GM20000 (cell line): Measurements from ENCODE around the gene TSFM.
"Not testable (repeated sequence)": the region's sequence is repeated elsewhere in the genome, so short reads cannot be mapped to it uniquely, and the experiment has no call there.

Source experiments
- DNase-seq: peaks from one replicate; pipeline ENCODE4 v3.0.0; 2012; ENCODE audit warnings: low spot score
- TF ChIP-seq, protein P1 (sequence below): IDR thresholded peaks from 2 replicates; pipeline ENCODE4 v1.5.1; 2012; ENCODE audit warnings: mild to moderate bottlenecking, control low read depth; ENCODE audit errors: extremely low read depth, missing control alignments

The TSFM gene

DNA sequence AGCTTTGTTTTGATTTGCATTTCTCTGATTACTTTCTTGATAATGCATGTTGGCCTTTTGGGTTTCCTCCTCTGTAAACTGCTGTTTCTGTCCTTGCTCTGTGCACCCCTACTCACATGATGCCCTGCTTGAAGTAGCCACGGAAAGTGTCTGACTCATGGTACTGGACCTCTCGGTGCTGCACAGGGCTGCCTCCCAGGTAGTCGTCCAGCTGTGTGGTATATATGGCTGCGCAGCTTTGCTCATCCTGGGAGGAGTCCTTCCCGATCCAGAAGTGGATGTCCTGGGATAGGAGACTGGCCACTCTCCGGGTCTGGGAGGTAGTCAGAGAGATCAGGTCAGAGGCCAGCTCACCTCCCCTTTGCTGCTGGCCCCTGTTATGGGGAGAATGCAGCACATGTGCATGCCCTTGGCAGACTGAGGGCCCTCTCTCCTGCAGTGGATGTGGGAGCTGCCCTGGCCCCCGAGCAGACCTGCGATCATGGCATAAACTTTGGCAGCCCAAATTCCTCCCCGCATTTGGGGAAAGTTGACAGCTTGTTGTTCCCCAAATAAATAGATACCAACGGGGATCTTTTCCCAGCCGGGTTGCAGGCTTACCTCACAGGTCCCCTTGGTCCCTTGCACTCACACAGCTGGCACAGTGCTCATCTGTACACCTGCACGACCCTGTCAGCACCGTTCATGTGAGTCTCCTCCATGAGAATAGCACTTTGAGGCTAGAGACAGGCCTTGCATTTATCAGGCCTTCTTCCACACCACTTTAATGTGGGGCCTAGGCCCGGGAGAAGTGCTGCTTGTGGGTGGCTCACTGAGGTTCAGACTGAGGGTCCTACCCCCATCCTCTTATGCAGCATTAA lies 30.8 kb downstream of the TSFM start:
- DNase-seq: no peak
- TF ChIP-seq, protein P1, sequence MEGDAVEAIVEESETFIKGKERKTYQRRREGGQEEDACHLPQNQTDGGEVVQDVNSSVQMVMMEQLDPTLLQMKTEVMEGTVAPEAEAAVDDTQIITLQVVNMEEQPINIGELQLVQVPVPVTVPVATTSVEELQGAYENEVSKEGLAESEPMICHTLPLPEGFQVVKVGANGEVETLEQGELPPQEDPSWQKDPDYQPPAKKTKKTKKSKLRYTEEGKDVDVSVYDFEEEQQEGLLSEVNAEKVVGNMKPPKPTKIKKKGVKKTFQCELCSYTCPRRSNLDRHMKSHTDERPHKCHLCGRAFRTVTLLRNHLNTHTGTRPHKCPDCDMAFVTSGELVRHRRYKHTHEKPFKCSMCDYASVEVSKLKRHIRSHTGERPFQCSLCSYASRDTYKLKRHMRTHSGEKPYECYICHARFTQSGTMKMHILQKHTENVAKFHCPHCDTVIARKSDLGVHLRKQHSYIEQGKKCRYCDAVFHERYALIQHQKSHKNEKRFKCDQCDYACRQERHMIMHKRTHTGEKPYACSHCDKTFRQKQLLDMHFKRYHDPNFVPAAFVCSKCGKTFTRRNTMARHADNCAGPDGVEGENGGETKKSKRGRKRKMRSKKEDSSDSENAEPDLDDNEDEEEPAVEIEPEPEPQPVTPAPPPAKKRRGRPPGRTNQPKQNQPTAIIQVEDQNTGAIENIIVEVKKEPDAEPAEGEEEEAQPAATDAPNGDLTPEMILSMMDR: no peak

DNA sequence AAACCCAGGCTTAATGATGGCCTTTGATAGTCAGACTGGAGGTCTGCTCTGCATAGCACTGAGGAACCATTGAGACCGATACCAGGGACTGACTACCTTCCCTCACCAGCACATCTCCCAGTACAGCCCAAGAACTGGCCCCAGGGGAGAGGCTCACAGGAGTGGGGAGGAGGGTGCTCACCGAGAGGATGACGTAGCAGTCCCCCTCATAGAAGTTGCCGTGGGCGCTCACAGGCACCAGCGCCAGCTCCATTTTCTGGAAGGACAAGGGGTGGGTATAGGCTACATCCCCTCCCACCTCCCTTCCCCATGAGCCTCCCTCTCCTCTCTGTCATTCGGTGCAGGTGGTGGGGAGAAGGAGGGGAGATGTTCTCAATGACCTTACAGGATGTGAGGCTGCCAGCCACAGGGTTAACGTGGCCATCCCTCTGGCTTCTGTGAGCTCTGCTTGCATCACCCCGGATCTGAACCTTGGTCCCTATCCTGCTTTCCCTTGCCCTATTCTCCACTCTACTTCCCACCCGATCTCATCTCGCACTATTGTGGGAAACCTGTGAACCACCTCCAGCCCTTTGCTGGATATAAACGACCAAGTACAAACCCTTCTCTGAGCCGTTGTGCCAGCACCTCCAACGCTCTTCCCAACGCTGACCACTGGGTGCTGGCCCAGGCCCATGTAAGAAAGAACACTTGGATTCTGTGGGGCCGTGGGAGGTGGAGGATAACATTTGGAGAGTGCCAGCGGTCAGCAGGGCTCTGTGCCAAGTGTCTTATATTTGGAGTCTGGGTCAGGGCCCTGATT lies 31.6 kb downstream of the TSFM start:
- TF ChIP-seq, protein P1: no peak
- DNase-seq: no peak

DNA sequence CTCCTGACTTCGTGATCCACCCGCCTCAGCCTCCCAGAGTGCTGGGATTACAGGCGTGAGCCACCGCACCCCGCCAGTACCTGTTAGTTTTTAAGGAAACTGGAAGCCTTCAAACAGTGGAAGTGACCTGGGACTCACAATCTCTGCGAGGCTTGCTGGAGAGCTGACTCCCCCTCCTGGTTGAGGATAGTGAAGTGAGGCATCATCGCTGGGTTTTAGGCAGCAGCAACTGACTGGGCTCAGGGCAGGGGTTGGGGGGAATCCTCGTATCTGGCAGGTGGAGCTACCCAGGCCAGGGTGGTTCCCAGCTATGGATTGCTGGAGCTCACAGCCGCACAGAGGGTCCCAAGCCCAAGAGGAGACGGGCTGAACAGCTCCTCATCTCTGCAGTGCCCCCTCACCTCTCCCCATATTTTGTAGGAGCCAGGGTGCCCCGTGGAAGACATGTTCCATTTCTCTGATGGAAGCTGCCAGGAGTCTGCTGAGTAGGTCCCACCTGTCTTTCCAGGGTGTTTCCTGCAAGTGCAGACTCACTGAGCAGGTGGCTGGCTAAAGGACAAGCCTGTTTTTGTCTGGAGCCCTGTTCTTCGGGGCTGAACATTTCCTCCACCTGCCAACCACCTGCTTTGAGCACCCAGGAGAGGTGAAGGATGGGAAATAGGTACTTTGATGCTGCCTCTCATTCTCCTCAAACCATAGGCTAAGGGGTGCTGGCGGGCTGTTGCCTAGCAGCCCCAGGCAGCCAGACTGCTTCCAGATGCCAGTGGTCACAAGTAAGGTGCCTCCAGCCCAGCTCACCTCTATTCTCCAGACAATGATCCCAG lies 32.8 kb downstream of the TSFM start:
- TF ChIP-seq, protein P1: no peak
- DNase-seq: no peak

DNA sequence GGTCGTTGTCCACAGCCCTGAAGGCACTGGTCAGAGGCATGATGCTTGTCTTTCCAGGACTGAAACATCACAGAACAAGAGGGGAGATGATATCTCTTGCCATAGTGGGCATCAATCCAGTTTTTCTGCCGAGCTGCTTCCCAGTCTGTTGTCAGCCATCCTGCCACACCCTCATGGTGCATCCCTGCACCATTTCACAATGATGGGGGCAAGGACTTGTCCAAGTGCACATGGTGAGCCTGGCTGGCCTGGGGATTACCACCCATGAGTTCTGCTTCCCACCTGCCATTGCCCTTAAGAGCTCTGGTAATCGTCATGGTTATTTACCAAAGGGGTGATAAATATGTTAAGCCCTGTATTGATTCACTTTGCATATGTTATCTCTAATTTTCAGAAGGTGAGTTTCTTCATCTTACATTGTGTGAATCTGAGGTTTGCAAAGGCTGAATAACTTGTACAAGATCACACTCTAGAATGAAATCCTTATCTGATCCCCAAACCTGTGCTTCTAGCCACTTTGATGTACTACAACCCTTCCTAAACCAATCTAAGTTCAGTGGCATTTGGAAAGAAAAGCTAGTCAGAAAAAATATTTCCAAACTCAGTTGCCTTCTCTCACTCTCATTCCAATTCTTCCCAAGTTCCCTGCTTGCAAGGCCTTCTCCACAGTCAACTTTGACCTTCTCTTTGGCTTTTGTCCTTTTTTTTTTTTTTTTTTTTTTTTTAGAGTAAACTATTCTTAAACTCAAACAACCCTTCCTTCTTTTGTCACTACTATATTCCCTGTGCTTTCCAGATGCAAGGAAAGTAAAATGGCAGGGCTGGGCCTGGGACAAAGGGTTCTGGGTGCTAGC lies 33.6 kb downstream of the TSFM start:
- TF ChIP-seq, protein P1: no peak
- DNase-seq: no peak

DNA sequence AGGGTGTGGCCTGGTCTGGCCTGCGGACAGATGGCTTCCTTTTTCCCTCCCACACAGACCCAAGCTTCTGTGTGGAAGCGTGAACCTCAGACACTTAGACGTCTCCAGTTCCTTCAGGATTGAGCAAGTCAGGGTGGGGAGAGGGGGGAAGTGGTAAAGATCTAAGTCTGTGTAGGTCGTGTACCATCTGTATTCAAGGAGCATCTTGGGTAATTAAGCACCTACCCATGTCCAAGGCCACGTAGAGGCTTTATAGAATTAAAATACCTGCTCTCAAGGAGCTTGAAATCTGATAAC lies 34.2 kb downstream of the TSFM start:
- no peak for DNase-seq

DNA sequence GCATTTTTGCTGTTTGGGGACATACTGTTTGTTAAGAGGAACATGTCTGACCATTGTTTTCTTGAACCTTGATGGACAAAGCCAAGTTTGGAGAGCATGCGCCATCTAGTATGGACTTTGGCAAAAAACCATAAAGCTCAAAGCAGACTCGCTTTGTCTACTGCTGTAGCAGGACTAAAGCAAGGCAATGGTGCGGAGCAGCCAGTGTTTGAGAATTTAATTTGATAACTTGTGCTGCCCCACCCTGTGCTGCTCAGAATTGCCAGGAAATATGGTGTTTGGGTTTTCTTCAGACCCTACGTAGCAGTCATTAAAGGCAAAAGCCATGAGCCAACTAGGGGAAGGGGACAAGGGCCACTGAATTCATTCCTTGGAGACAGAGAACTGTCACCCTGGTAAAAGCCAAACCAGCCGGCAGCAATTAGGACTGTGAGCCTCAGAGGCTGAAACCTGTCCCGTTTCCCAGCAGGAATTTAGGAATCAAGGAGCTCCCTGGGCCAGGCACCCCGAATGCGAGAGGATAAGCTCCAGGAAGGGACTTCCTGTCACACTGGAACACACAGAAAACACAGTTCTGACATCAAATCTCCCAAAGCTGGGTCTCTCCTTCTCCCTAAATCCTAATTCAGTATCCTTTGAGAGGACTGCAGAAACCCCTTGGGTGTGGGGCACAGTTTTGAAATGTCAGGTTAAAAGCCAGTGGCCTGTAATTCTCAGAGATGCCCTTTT lies 34.8 kb downstream of the TSFM start:
- DNase-seq: no peak
- TF ChIP-seq, protein P1: no peak

More for the DNA sequence above, 34.2 kb downstream of the TSFM start:
- TF ChIP-seq, protein P1: no peak

DNA sequence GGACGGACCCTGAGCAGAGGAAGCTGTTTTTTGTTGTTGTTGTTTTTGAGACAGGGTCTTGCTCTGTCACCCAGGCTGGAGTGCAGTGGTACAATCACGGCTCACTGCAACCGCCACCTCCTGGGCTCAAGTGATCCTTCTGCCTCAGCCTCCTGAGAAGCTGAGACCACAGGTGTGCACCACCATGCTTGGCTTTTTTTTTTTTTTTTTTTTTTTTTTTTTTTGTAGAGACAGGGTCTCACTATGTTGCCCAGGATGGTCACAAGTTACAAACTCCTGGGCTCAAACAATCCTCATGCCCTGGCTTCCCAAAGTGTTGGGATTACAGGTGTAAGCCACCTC lies 35.4 kb downstream of the TSFM start:
- not testable (repeated sequence) for DNase-seq

DNA sequence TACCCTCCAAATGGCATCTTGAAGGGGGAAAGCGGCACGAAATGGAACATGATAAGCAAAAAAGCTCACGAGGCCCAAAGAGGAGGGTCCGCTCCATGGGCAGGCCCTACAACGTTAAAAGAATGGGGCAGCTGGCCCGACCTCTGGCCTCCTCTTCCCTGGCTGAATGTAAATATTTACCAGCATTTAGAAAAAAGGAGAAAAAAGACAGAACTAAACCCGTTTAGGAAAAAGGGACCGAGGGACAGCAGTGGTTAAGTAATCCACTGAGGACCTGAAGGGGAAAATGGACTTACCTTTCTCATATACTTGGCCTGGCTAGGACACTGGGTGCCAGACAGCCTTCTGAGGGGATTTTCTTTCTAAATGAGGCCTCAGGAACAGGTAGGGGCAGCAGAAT lies 37.5 kb downstream of the TSFM start:
- DNase-seq: not testable (repeated sequence)

DNA sequence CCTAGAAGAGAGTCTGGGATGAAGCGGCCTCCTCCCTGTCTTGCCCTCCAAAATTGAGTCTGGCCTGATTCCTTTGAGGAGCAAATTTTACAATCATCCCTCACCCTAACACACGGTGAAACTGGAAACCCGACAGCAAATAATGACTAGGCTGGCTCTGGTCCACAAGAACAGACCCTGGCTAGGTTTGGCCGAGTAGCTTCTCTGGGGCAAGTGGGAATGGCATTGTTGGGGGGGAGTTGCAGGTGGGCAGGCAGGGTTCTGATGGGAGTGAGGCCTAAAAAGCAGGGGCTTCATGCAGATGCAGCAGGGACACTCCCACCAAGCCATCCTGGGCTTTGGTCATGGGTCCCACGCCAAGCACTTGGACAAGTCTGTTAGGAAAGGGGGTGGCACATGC lies 38.4 kb downstream of the TSFM start:
- not testable (repeated sequence) for DNase-seq
